NCI-H82 treated with DMSO at 0.1 percent for 48 hours (cell line): ENCODE data around the gene TMEM37.

Experiments
- DNase-seq: peaks from one replicate; lab custom pipeline; 2025; ENCODE audit not compliant: unreplicated experiment; lab: John Stamatoyannopoulos, UW

TMEM37 gene

GRCh38 chr2:119451336-119452050 lies 19.8 kb downstream of the TMEM37 start:
- DNase-seq: no peak

DNA sequence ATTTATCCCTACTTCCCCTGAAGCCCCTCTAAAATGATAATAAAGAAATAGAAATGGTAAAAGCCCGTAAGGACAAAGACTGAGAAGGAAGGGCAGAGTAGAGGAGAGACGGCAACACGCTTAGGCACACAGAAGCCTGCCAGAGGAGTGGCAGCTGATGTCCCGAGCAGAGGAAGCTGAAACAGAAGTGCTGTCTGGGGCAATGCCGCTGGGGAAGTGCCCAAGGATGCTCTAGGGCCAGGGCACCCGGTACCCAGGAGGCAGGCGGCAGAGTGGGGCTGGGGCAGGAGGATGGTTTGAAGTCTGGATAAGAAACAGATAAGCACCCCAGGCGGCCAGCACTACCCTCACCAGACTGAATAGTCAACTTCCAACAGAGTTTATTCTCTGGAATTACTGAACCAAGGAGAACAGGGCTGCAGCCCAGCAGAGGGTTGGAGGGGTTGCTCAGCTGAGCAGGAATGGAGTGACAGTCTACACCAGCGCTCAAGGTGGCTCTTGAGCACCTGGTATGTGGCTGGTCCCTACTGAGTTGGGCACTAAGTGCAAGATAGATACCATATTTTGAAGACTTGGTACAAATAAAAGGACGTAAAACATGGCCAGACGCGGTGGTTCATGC lies 22.4 kb downstream of the TMEM37 start:
- no peak for DNase-seq

- no peak for DNase-seq
Observed at GRCh38 chr2:119455066-119455718, 23.5 kb downstream of the TMEM37 start.

DNA sequence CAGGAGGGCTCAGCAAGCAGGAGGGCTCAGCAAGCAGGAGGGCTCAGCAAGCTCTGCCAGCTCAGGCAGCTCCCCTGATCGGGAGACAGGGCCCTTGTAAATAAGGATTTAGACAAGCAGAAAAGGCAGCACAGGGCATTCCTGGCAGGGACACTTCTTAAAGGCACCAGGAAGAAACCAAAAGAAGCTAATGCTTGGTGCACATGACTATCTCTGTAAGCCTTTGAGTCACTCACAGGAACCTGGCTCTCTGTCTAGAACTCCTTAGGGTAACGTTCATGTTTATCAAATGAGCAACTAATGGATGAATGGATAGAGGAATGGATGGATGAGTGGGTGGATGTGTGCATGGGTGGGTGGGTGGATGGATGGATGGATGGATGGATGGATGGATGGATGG lies 28.4 kb downstream of the TMEM37 start:
- DNase-seq: no peak

DNA sequence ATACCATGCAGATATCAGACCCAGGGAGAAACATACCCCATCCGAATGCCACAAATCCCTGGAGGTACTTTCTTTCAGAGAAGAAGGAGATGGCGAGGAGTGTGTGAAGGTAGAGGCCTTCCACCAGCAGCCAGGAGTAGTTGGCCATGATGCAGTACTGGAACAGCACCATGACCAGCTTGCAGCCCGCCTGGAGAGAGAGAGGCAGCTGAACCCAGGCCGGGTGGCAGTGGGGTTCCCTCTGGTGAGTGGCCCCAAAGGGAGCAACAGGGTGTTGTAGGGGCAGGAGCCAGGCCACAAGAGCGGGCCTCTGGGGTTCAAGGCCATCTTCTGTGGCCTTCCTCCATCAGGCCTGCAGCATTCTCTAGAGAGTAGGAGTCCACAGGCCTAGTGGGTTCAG lies 30.2 kb downstream of the TMEM37 start:
- DNase-seq: no peak

DNA sequence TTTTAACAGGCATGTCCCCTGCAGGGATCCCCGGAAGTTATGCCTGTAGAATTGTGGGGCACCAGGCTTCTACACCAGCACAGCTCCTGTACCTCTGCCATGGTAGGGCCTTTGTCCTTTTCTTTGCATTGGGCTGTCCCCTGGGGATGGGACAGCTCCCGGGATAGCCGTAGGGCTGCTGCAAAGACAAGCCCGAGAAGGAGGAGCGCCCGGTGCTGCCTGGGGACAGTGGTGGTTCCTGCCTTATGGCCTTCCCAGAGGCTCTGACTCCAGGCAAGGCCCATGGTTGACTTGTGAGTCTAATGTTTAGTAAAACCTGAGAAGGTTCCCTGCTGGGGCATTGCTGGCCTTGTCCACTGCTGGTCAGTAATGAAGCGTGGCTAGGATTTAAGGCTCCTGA lies 30.9 kb downstream of the TMEM37 start:
- DNase-seq: no peak

GRCh38 chr2:119463136-119463535 lies 31.5 kb downstream of the TMEM37 start:
- DNase-seq: no peak

- no peak for DNase-seq
Observed at GRCh38 chr2:119463990-119464389, 32.3 kb downstream of the TMEM37 start.

GRCh38 chr2:119464981-119465380 lies 33.3 kb downstream of the TMEM37 start:
- DNase-seq: no peak

GRCh38 chr2:119465687-119466086 lies 34.0 kb downstream of the TMEM37 start:
- DNase-seq: no peak

DNA sequence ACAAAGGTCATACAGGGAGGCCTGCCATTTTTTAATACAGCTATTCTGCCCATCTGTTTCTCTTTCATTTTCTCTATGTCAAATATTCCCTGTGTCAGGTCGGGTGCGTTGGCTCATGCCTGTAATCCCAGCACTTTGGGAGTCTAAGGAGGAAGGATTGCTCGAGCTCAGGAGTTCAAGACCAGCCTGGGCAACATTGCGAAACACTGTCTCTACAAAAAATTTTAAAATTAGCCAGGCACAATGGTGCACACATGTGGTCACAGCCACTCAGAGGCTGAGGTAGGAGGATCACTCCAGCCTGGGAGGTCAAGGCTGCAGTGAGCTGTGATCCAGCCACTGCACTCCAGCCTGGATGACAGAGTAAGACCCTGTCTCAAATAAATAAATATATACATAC lies 34.7 kb downstream of the TMEM37 start:
- no peak for DNase-seq

DNA sequence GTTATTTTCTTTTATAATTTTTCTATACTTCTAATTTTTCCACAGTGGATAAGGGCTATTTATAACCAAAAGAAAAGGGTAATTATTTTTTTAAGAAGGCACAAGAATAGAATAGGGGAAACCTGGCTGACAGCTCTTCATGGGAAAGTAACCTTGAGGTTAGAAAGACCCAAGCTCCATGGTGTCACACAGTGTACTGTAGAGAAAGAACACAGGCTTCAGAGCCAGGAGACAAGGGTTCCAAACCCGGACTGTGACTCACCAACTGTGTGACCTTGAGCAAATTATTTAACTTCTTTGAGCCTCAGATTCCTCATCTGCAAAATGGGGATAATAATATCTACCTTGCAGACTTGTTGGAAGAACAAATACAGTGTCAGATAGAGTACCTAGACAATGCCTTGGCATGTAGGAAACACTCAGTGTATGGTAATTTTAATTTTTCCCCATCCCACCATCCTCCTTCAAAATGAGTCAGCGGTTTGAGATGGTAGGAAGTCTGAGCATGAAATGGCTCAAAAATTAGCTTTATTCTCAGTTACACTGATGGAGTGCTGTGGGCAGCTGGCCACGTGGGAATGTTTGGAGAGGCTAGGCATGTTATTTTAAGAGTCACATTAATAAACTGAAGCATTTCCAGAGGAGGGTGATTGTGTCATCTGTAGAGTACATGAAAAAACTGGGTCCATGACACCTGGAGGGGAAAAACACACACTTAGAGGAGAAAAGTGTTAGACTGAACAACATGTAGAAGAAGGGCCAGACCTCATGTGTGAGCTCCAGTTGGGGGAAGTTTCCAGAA lies 36.7 kb downstream of the TMEM37 start:
- no peak for DNase-seq

DNA sequence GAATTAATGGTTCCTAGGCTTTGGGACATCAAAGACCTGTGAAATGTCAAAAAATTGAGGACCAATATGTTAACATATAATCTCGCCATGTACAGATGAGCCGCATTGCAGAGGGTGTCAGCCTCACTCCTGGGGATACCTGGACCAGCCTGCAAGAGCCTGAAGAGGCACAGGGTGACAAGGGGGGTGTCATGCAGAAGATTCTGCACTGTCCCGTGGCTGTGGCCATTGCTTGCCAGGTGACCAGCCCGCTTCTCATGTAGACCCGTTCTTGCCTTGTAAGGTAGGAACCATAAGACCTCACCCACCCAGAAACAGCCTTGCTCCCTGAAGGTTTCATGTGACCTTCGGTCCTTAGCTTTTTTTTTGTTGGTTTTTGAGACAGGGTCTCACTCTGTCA lies 37.5 kb downstream of the TMEM37 start:
- no peak for DNase-seq

DNA sequence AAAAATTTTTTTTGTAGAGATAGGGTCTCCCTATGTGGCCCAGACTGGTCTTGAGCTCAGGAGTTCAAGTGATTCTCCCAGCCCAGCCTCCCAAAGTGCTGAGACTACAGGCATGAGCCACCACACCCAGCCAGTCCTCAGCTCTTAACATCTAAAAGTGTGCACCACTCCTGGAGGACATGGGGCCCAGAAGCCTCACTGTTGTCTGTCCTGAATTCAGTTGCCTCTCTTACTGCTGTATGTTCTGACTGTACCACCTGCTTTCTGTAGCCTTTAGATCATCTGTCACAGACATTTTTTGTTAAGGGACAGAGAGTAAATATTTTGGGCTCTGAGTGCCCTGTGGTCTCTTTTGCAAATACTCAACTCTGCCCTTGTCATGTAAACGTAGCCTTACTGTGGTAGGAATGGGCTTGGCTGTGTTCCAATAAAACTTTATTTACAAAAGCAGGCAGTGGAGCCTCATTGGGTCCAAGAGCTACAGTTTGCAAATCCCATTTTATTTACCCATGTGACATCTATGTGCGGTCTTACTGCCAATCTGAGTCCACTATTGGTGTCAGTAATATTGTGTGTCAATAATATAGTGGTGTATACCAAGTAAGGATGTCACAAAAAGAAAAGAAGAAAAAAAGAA lies 38.1 kb downstream of the TMEM37 start:
- no peak for DNase-seq

DNA sequence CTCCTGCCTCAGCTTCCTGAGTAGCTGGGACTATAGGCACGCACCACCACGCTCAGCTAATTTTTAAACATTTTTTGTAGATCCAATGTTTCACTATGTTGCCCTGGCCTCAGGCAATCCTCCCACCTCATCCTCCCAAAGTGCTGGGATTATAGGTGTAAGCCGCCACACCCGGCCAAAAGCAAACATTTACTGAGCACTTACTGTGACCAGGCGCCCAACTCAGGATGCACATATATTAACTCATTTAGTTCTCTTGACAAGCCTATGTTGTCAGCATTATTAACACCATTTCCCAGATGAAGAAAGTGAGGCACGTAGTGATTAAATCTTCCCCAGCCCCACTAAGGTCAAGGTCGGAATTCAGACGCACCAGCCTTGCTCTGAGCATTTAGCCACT lies 41.1 kb downstream of the TMEM37 start:
- no peak for DNase-seq

DNA sequence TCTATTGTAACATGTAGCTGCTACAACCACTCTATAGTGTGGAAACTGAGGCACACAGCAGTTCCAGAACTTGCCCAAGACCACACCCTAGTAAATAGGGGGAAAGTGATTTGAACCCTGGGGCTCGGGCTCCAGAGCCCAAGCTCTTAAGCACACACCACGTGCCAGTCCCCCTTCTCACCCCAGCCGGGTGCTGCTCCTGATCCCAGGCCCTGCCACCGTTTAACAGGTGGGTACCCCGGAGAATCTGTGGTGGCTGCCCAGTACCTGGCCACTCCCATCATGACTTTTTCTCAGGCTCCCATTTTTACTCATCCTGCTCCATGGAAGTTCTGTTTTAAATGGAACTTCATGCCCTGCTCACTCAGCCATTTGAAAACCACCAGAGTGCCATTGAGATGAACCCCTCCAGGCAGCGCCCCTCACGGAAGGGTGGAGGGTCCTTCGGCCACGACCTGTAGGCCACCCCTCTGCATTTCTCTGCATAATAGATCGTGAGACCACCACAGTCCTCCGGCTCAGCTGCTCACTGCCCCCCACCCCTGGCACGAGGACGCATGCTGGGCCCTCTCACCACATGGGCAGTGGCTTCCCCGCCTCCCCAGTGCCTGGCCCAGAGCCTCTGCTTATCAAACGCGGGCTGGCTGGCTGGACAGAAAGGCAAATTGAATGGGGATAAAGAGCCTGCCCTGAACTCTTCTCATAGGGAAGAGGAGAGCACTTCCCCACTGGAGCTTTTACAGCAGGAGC lies 42.1 kb downstream of the TMEM37 start:
- DNase-seq: no peak

GRCh38 chr2:119474371-119475224 lies 42.9 kb downstream of the TMEM37 start:
- no peak for DNase-seq

DNA sequence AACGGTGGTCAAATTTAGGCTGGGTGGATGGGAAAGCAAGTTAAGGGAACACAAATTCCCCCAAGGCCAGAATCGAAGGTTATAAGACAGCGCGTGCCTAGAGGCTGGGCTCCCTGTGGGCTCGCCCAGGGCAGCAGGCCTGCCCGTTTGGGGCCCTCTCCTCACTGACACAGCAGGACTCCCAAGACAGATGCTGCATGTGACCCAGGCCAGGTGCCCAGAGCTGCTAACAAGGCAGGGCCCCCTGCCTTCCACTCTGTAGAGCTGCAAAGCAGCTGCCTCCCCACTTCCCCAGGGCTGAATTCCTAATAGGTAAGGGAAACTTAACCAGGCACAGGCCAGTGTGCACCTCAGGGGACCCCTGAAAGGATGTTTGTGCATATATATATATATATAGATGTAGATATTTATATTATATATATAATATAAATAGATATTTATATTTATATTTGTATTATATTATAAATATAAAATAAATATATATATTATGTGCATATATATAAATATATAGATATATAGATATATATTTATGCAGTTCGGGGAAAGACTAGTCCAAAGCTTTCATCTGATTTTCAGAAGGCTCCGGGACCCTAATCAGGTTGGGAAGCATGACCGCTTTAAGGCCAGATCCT lies 43.7 kb downstream of the TMEM37 start:
- DNase-seq: no peak

GRCh38 chr2:119475857-119476244 lies 44.2 kb downstream of the TMEM37 start:
- no peak for DNase-seq
